SK-N-SH treated with all-trans-retinoic acid at 6 μM for 48 hours (cell line): ENCODE measurements around the gene SLC35D2.

Experiments
- ARNTL ChIP-seq: fragments of 450-650 bp; formaldehyde crosslinking; IDR thresholded peaks from 2 replicates; pipeline ENCODE4 v1.5.0; 2020; ENCODE audit warnings: low read depth, mild to moderate bottlenecking, moderate library complexity, borderline replicate concordance
- BACH2 ChIP-seq: fragments of 250-450 bp; sonication (Bioruptor Pico); IDR thresholded peaks from 2 replicates; pipeline ENCODE4 v1.9.0; 2021; ENCODE audit warnings: mild to moderate bottlenecking, borderline replicate concordance
- CSRNP3 ChIP-seq: fragments of 250-450 bp; sonication (Bioruptor Pico); IDR thresholded peaks from 2 replicates; pipeline ENCODE4 v1.5.1; 2021; ENCODE audit warnings: mild to moderate bottlenecking, moderate library complexity
- PPARA ChIP-seq: fragments of 250-450 bp; sonication (Bioruptor Pico); IDR thresholded peaks from 2 replicates; pipeline ENCODE4 v1.5.0; 2020; ENCODE audit warnings: mild to moderate bottlenecking, borderline replicate concordance
- TCF4 ChIP-seq: fragments of 250-450 bp; sonication (Bioruptor Pico); IDR thresholded peaks from 2 replicates; pipeline ENCODE4 v1.8.0; 2021; ENCODE audit warnings: mild to moderate bottlenecking, moderate library complexity, borderline replicate concordance
- TOX ChIP-seq: fragments of 250-450 bp; sonication (Bioruptor Pico); IDR thresholded peaks from 2 replicates; pipeline ENCODE4 v1.8.0; 2021; ENCODE audit warnings: mild to moderate bottlenecking, moderate library complexity, borderline replicate concordance
- TF ChIP-seq, protein P1 (sequence below): fragments of 250-450 bp; sonication (Bioruptor Pico); IDR thresholded peaks from 2 replicates; pipeline ENCODE4 v1.5.1; 2020; ENCODE audit warnings: low read depth, mild to moderate bottlenecking, moderate library complexity
- TF ChIP-seq, protein P2 (sequence below): fragments of 250-450 bp; sonication (Bioruptor Pico); IDR thresholded peaks from 2 replicates; pipeline ENCODE4 v1.8.0; 2021; ENCODE audit warnings: low read depth, mild to moderate bottlenecking, moderate library complexity, borderline replicate concordance

DNA sequence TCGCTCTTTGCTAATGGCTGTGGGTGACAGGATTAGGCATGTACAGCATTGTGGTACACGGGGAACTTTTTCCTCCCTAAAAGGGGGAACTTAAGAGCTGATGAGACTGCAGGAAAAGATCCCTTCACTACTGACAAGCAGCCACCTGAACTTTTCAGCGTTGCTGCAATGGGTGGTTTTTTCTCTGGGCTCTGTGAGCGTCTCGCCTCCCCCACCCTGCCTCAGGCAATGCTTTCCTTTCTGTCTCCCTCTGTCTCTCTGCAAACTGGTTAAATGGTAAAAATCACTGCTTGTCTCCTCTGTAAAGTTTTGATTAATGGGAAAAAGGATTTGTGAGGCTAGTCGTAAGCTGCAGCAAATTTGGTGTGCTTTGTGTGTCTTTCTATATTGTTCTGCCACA is 101.9 kb downstream of the SLC35D2 start:
- TF ChIP-seq, protein P1, sequence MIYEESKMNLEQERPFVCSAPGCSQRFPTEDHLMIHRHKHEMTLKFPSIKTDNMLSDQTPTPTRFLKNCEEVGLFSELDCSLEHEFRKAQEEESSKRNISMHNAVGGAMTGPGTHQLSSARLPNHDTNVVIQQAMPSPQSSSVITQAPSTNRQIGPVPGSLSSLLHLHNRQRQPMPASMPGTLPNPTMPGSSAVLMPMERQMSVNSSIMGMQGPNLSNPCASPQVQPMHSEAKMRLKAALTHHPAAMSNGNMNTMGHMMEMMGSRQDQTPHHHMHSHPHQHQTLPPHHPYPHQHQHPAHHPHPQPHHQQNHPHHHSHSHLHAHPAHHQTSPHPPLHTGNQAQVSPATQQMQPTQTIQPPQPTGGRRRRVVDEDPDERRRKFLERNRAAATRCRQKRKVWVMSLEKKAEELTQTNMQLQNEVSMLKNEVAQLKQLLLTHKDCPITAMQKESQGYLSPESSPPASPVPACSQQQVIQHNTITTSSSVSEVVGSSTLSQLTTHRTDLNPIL (CRISPR knock-in tag) = no peak
- TF ChIP-seq ARNTL (no peak), TCF4 (CRISPR knock-in tag) (no peak), PPARA (CRISPR knock-in tag) (no peak), TOX (no peak), CSRNP3 (CRISPR knock-in tag) (no peak), BACH2 (CRISPR knock-in tag) (no peak)
- TF ChIP-seq, protein P2, sequence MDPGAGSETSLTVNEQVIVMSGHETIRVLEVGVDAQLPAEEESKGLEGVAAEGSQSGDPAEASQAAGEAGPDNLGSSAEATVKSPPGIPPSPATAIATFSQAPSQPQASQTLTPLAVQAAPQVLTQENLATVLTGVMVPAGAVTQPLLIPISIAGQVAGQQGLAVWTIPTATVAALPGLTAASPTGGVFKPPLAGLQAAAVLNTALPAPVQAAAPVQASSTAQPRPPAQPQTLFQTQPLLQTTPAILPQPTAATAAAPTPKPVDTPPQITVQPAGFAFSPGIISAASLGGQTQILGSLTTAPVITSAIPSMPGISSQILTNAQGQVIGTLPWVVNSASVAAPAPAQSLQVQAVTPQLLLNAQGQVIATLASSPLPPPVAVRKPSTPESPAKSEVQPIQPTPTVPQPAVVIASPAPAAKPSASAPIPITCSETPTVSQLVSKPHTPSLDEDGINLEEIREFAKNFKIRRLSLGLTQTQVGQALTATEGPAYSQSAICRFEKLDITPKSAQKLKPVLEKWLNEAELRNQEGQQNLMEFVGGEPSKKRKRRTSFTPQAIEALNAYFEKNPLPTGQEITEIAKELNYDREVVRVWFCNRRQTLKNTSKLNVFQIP (CRISPR knock-in tag) = no peak
